Measurements from ENCODE around the gene NFATC2IP.

NFATC2IP gene

GRCh38 chr16:28917095-28917494 is 33.6 kb upstream of the NFATC2IP start:
- Histone ChIP-seq H3K4me2 (ENCODE audit: low read length) (no peak overlapping the region), H3K9ac (no peak overlapping the region), H3K9me3 (ENCODE audit: control insufficient read depth, low read length) (no peaks in the 10 kb centered on the region), H2AFZ (no peak overlapping the region), H3K27ac (no peak overlapping the region), H3K79me2 (peaks cover 21% of the 10 kb centered on the region), H3K4me1 (no peaks in the 10 kb centered on the region), H3K27me3 (ENCODE audit: control insufficient read depth, insufficient read depth, low read length) (no peaks in the 10 kb centered on the region), H3K4me3 (ENCODE audit: low read depth, low read length) (no peak overlapping the region), H3K36me3 (ENCODE audit: control insufficient read depth, insufficient read depth, low read length) (no peaks in the 10 kb centered on the region)
- no peak for TF ChIP-seq CTCF (IDR thresholded peaks at IDR 0.05)

GRCh38 chr16:28918698-28919097 is 32.0 kb upstream of the NFATC2IP start:
- no peaks in the 10 kb centered on the region for H3K27me3 ChIP-seq (ENCODE audit: control insufficient read depth, insufficient read depth, low read length)
- H3K27ac ChIP-seq: no peak overlapping the region
- no peak for TF ChIP-seq CTCF (IDR thresholded peaks at IDR 0.05)
- no peak overlapping the region for H3K9ac ChIP-seq
- no peaks in the 10 kb centered on the region for H3K9me3 ChIP-seq (ENCODE audit: control insufficient read depth, low read length)
- H3K36me3 ChIP-seq (ENCODE audit: control insufficient read depth, insufficient read depth, low read length): no peaks in the 10 kb centered on the region
- H3K4me3 ChIP-seq (ENCODE audit: low read depth, low read length): no peak overlapping the region
- no peak overlapping the region for H2AFZ ChIP-seq
- H3K4me1 ChIP-seq: peaks cover 6% of the 10 kb centered on the region
- peaks cover 21% of the 10 kb centered on the region for H3K79me2 ChIP-seq
- H3K4me2 ChIP-seq (ENCODE audit: low read length): no peak overlapping the region

- H3K9ac ChIP-seq: no peak overlapping the region
- no peaks in the 10 kb centered on the region for H3K9me3 ChIP-seq (ENCODE audit: control insufficient read depth, low read length)
These were observed 27.5 kb upstream of the NFATC2IP start for GRCh38 chr16:28923231-28923587.

GRCh38 chr16:28923652-28924398 is 26.9 kb upstream of the NFATC2IP start:
- H3K9me3 ChIP-seq (ENCODE audit: control insufficient read depth, low read length): no peaks in the 10 kb centered on the region
- peaks cover 15% of the 10 kb centered on the region for H3K4me1 ChIP-seq
- no peaks in the 10 kb centered on the region for H3K36me3 ChIP-seq (ENCODE audit: control insufficient read depth, insufficient read depth, low read length)
- peak overlapping the region; percentile 95 for H3K27ac ChIP-seq
- no peak for TF ChIP-seq CTCF (IDR thresholded peaks at IDR 0.05)
- H3K27me3 ChIP-seq (ENCODE audit: control insufficient read depth, insufficient read depth, low read length): no peaks in the 10 kb centered on the region
- peak overlapping the region; percentile 96 for H3K4me2 ChIP-seq (ENCODE audit: low read length)
- peak overlapping the region; percentile 87 for H2AFZ ChIP-seq
- H3K4me3 ChIP-seq (ENCODE audit: low read depth, low read length): peak overlapping the region; percentile 94
- peak overlapping the region; percentile 13 for H3K9ac ChIP-seq
- peaks cover 13% of the 10 kb centered on the region for H3K79me2 ChIP-seq

More at GRCh38 chr16:28923231-28923587, 27.5 kb upstream of the NFATC2IP start:
- peaks cover 15% of the 10 kb centered on the region for H3K4me1 ChIP-seq
- H3K27ac ChIP-seq: peak overlapping the region; percentile 95
- no peak overlapping the region for H3K4me3 ChIP-seq (ENCODE audit: low read depth, low read length)
- no peak overlapping the region for H3K4me2 ChIP-seq (ENCODE audit: low read length)
- no peak overlapping the region for H2AFZ ChIP-seq
- H3K36me3 ChIP-seq (ENCODE audit: control insufficient read depth, insufficient read depth, low read length): no peaks in the 10 kb centered on the region
- H3K79me2 ChIP-seq: peaks cover 18% of the 10 kb centered on the region
- TF ChIP-seq CTCF (IDR thresholded peaks at IDR 0.05): no peak
- no peaks in the 10 kb centered on the region for H3K27me3 ChIP-seq (ENCODE audit: control insufficient read depth, insufficient read depth, low read length)

- Histone ChIP-seq H3K4me1 (peaks cover 15% of the 10 kb centered on the region), H3K9me3 (ENCODE audit: control insufficient read depth, low read length) (no peaks in the 10 kb centered on the region), H3K9ac (peak overlapping the region; percentile 13), H3K27me3 (ENCODE audit: control insufficient read depth, insufficient read depth, low read length) (no peaks in the 10 kb centered on the region), H3K4me2 (ENCODE audit: low read length) (peak overlapping the region; percentile 96), H2AFZ (peak overlapping the region; percentile 87), H3K79me2 (peaks cover 8% of the 10 kb centered on the region), H3K36me3 (ENCODE audit: control insufficient read depth, insufficient read depth, low read length) (no peaks in the 10 kb centered on the region), H3K4me3 (ENCODE audit: low read depth, low read length) (peak overlapping the region; percentile 94), H3K27ac (peak overlapping the region; percentile 95)
- peak; percentile 13 for TF ChIP-seq CTCF (IDR thresholded peaks at IDR 0.05)
These were observed 26.4 kb upstream of the NFATC2IP start for GRCh38 chr16:28924399-28924761.
